IMR-90 (cell line): ENCODE data around the gene RSAD1. TPM values are rescaled to one million over a fixed set of nuclear protein-coding genes. Genes with fewer than 3 reads are reported as not detected.

Source experiments
- ATAC-seq: fragments of 200-7000 bp; cut with Tn5 transposase; 2 replicates; pipeline ENCODE4 v1.9.1; 2020; ENCODE audit warnings: low read depth, mild to moderate bottlenecking, moderate library complexity
- BruUV-seq: library from RNA; stranded (reverse); fragments of 400-500 nt; replicated peaks from 2 replicates; lab custom pipeline; 2021; lab: Mats Ljungman, UMichigan
- CTCF ChIA-PET: fragments of 300-600 bp; formaldehyde crosslinking; extraction: SDS; loops from one replicate; lab custom pipeline; 2021; ENCODE audit warnings: antibody characterized with exemption; lab: Yijun Ruan, JAX
- POLR2A ChIA-PET: fragments of 300-600 bp; sonication (Branson Sonifier 250); formaldehyde crosslinking; loops from one replicate; lab custom pipeline; 2022; ENCODE audit warnings: antibody characterized with exemption; ENCODE audit not compliant: unreplicated experiment; lab: Charles Lee
- DNase-seq: peaks from one replicate; pipeline ENCODE4 v3.0.0; 2013
- H2AFZ ChIP-seq: replicated peaks from 2 replicates; pipeline ENCODE3; 2013; ENCODE audit warnings: low read length, mild to moderate bottlenecking; ENCODE audit not compliant: poor library complexity
- H2AK5ac ChIP-seq: 2 replicates; pipeline ENCODE4 v1.6.1; 2013; ENCODE audit warnings: low read depth, low read length, inconsistent platforms
- H2AK9ac ChIP-seq: replicated peaks from 2 replicates; pipeline ENCODE3; 2013; ENCODE audit warnings: mild to moderate bottlenecking, low read depth, low read length, moderate library complexity; ENCODE audit not compliant: poor library complexity
- H2BK120ac ChIP-seq: 2 replicates; pipeline ENCODE4 v1.6.1; 2013; ENCODE audit warnings: low read depth, low read length, inconsistent platforms
- H2BK15ac ChIP-seq: 3 replicates; pipeline ENCODE4 v1.6.1; 2013; ENCODE audit warnings: low read depth, low read length, inconsistent platforms
- H2BK20ac ChIP-seq: 2 replicates; pipeline ENCODE4 v1.6.1; 2013; ENCODE audit warnings: low read depth, mild to moderate bottlenecking, inconsistent platforms, low read length, moderate library complexity
- H2BK5ac ChIP-seq: 2 replicates; pipeline ENCODE4 v1.6.1; 2013; ENCODE audit warnings: mild to moderate bottlenecking, low read depth, low read length, inconsistent platforms; ENCODE audit not compliant: poor library complexity, severe bottlenecking
- H3K14ac ChIP-seq: replicated peaks from 2 replicates; pipeline ENCODE4 v1.6.1; 2013; ENCODE audit warnings: low read depth, low read length, inconsistent platforms
- H3K18ac ChIP-seq: 2 replicates; pipeline ENCODE4 v1.6.1; 2013; ENCODE audit warnings: low read depth, low read length, control low read depth
- H3K23ac ChIP-seq: 2 replicates; pipeline ENCODE4 v1.6.1; 2013; ENCODE audit warnings: low read depth, low read length, inconsistent platforms
- H3K27ac ChIP-seq: 2 replicates; pipeline ENCODE4 v1.5.1; 2013; ENCODE audit warnings: mild to moderate bottlenecking, control low read depth, low read length; ENCODE audit not compliant: insufficient read depth
- H3K27me3 ChIP-seq: 2 replicates; pipeline ENCODE4 v1.6.1; 2013; ENCODE audit warnings: low read length; ENCODE audit not compliant: control insufficient read depth, insufficient read depth
- H3K36me3 ChIP-seq: 2 replicates; pipeline ENCODE4 v1.6.1; 2013; ENCODE audit warnings: low read length, mixed read lengths; ENCODE audit not compliant: control insufficient read depth, insufficient read depth
- H3K4ac ChIP-seq: 2 replicates; pipeline ENCODE4 v1.6.1; 2013; ENCODE audit warnings: low read depth, low read length, inconsistent platforms
- H3K4me1 ChIP-seq: 2 replicates; pipeline ENCODE4 v1.6.1; 2013; ENCODE audit warnings: low read length, mixed read lengths; ENCODE audit not compliant: control insufficient read depth, insufficient read depth
- H3K4me2 ChIP-seq: 2 replicates; pipeline ENCODE4 v1.6.1; 2013; ENCODE audit warnings: low read depth, mild to moderate bottlenecking, control low read depth, low read length, moderate library complexity
- H3K4me3 ChIP-seq: 2 replicates; pipeline ENCODE4 v1.5.1; 2013; ENCODE audit warnings: low read depth, mild to moderate bottlenecking, control low read depth, low read length, moderate library complexity; ENCODE audit not compliant: insufficient read depth
- H3K56ac ChIP-seq: 2 replicates; pipeline ENCODE4 v1.6.1; 2013; ENCODE audit warnings: low read length, inconsistent platforms; ENCODE audit not compliant: insufficient read depth; ENCODE audit errors: extremely low read depth
- H3K79me1 ChIP-seq, 2 experiments: 2 replicates each; pipeline ENCODE4 v1.6.1; 2013; ENCODE audit warnings: low read length in 2 of 2, inconsistent platforms in 1 of 2, low read depth in 1 of 2
- H3K9ac ChIP-seq: 2 replicates; pipeline ENCODE4 v1.6.1; 2013; ENCODE audit warnings: low read depth, low read length, control low read depth
- H3K9me1 ChIP-seq: 2 replicates; pipeline ENCODE4 v1.6.1; 2013; ENCODE audit warnings: low read length, inconsistent platforms; ENCODE audit not compliant: insufficient read depth
- H3K9me3 ChIP-seq: 2 replicates; pipeline ENCODE4 v1.6.1; 2013; ENCODE audit warnings: low read length; ENCODE audit not compliant: control insufficient read depth, insufficient read depth
- H4K20me1 ChIP-seq: 2 replicates; pipeline ENCODE4 v1.6.1; 2013; ENCODE audit warnings: low read length, inconsistent platforms; ENCODE audit not compliant: insufficient read depth
- H4K5ac ChIP-seq: 2 replicates; pipeline ENCODE4 v1.6.1; 2013; ENCODE audit warnings: mild to moderate bottlenecking, low read depth, low read length, control low read depth
- H4K8ac ChIP-seq, 2 experiments: 2 replicates each; pipeline ENCODE4 v1.6.1; 2013; ENCODE audit warnings: low read depth in 2 of 2, low read length in 2 of 2, control low read depth in 1 of 2, inconsistent platforms in 1 of 2
- H4K91ac ChIP-seq: 2 replicates; pipeline ENCODE4 v1.6.1; 2013; ENCODE audit warnings: low read depth, low read length, inconsistent platforms; ENCODE audit not compliant: insufficient read depth
- CEBPB ChIP-seq: IDR thresholded peaks from 2 replicates; pipeline ENCODE4 v1.6.1; 2012; ENCODE audit warnings: low read depth, low read length, improper control_type of control experiment
- POLR2A ChIP-seq: IDR thresholded peaks from 2 replicates; pipeline ENCODE4 v1.6.1; 2012; ENCODE audit warnings: mild to moderate bottlenecking, low read depth, low read length
- RAD21 ChIP-seq: IDR thresholded peaks from 2 replicates; pipeline ENCODE4 v1.6.1; 2012; ENCODE audit warnings: low read length, improper control_type of control experiment
- WGBS, 2 experiments: methylation state at CpG; one replicate each; pipeline versions ENCODE4 v1.1.5 to v1.1.7; 2013; ENCODE audit warnings: missing lambda C conversion rate in 2 of 2; ENCODE audit not compliant: insufficient read length in 1 of 2; ENCODE audit errors: extremely low coverage in 2 of 2; 5-methylcytosine and 5-hydroxymethylcytosine counted together
- dilution Hi-C: fragments of 300-500 bp; cut with HindIII; formaldehyde crosslinking; loops from one replicate; pipeline ENCODE4 v1.14.3; 2018; ENCODE audit warnings: low sequenced_read_pairs; ENCODE audit not compliant: unreplicated experiment
- in situ Hi-C: fragments of 300-500 bp; cut with MboI; formaldehyde crosslinking; loops from 3 replicates; pipeline ENCODE4 v1.14.3; 2019; ENCODE audit warnings: low sequenced_read_pairs, inconsistent platforms, mixed read lengths
- intact Hi-C: fragments of 100-400 bp; cut with micrococcal nuclease; formaldehyde crosslinking; loops from 2 replicates; pipeline ENCODE4 v1.10.0; 2022
- polyA plus RNA-seq, 3 experiments: library from polyadenylated mRNA; depleted of rRNA; stranded (reverse); fragments of >200 nt; gene quantifications; 2 replicates each; pipeline ENCODE4 v1.2.3, GENCODE V29; 2012; ENCODE audit warnings: low replicate concordance in 1 of 3
- total RNA-seq: library from RNA; depleted of rRNA; stranded (reverse); fragments of >200 nt; gene quantifications from 2 replicates; pipeline ENCODE4 v1.2.3, GENCODE V29; 2012

RSAD1 gene
- total and polyA plus RNA-seq, 2 of the 4 experiments (the other 2 are of a cell fraction) = 10.8 to 19.2 TPM

GRCh38 chr17:50491505-50491904, 12.8 kb downstream of the RSAD1 start:
- no CpG with 5 or more reads among the region's 1 CpG for WGBS, 2 experiments
- Histone ChIP-seq H3K36me3 (no peaks in the 10 kb centered on the region; the same call in 1 of the 2 replicates), H3K4me1 (no peaks in the 10 kb centered on the region), H2AK9ac (no peak overlapping the region), H3K9me3 (no peaks in the 10 kb centered on the region), H3K27ac (no peak overlapping the region), H4K20me1 (no peaks in the 10 kb centered on the region), H2AK5ac (no peak overlapping the region), H3K4me2 (no peak overlapping the region), H2BK15ac (no peak overlapping the region), H2BK20ac (no peak overlapping the region), H2BK120ac (no peak overlapping the region), H4K5ac (no peak overlapping the region), H3K4ac (no peak overlapping the region), H2BK5ac (no peak overlapping the region), H3K9me1 (no peaks in the 10 kb centered on the region), H4K8ac (no peak overlapping the region), H3K9ac (no peak overlapping the region), H4K91ac (no peak overlapping the region), H3K4me3 (no peak overlapping the region), H3K18ac (no peak overlapping the region), H3K23ac (no peak overlapping the region), H2AFZ (no peak overlapping the region), H3K27me3 (no peaks in the 10 kb centered on the region; the same call in none of the 2 replicates), H3K79me1 (no peaks in the 10 kb centered on the region), H3K14ac (no peak overlapping the region), H3K56ac (no peak overlapping the region)
- no peak for DNase-seq
- no TSS peak for BruUV-seq
- ChIA-PET POLR2A (no interaction called here), CTCF (no interaction called here)
- intact Hi-C loops (no loop called here), dilution Hi-C loops (no loop called here), in situ Hi-C loops (no loop called here)
- no peak for ATAC-seq
- TF ChIP-seq RAD21 (no peak), POLR2A (no peak), CEBPB (peak; percentile 70)
